22Rv1 (cell line): Measurements from ENCODE around the gene ATF6B.

Experiments
- H3K27ac ChIP-seq: fragments of 450-650 bp; 2 replicates; pipeline ENCODE4 v1.5.1; 2017
- ZFX ChIP-seq: fragments of 450-650 bp; IDR thresholded peaks from 2 replicates; pipeline ENCODE4 v1.6.1; 2017; ENCODE audit warnings: antibody characterized with exemption, borderline replicate concordance
- TF ChIP-seq, protein P1 (sequence below): fragments of 450-650 bp; IDR thresholded peaks from 2 replicates; pipeline ENCODE4 v1.5.1; 2017; ENCODE audit warnings: mild to moderate bottlenecking

Gene ATF6B

DNA sequence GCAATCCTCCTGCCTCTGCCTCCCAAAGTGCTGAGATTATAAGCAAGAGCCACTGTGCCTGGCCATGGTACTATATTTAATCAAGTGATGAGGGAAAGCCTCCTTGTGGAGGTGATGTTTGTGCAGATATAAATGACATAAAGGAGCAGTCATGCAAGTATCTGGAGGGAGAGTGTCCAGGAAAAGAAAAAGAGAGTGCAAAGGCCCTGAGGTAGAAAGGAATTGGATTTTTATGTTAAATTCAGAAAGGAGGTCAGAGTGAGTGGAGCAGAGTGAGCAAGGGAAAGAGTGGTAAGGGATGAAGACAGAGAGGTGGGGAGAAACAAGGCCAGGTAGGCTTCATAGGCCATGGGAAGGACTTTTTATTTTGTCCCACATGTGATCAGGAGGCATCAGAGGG, 9.4 kb upstream of the ATF6B start:
- TF ChIP-seq ZFX: no peak
- TF ChIP-seq, protein P1, sequence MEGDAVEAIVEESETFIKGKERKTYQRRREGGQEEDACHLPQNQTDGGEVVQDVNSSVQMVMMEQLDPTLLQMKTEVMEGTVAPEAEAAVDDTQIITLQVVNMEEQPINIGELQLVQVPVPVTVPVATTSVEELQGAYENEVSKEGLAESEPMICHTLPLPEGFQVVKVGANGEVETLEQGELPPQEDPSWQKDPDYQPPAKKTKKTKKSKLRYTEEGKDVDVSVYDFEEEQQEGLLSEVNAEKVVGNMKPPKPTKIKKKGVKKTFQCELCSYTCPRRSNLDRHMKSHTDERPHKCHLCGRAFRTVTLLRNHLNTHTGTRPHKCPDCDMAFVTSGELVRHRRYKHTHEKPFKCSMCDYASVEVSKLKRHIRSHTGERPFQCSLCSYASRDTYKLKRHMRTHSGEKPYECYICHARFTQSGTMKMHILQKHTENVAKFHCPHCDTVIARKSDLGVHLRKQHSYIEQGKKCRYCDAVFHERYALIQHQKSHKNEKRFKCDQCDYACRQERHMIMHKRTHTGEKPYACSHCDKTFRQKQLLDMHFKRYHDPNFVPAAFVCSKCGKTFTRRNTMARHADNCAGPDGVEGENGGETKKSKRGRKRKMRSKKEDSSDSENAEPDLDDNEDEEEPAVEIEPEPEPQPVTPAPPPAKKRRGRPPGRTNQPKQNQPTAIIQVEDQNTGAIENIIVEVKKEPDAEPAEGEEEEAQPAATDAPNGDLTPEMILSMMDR: no peak
- no peak overlapping the region for H3K27ac ChIP-seq

DNA sequence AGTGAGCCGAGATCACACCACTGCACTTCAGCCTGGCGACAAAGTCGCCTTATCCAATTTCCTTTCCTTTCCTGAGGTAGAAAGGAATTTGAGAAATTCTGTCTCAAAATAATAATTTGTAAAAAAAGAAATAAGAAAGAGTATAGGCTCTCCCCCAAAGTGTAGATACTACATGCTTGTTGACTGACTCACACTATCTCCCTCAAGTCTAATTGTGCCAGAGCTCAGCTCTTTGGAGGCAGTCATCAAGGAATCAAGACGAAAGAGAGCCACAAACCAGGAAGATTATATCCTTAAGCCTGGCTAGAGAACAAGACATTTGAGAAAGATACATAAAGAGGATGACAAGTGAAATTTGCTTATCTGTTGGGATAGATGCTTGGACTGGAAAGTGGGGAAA, 5.7 kb upstream of the ATF6B start:
- TF ChIP-seq ZFX: no peak
- H3K27ac ChIP-seq: no peak overlapping the region

DNA sequence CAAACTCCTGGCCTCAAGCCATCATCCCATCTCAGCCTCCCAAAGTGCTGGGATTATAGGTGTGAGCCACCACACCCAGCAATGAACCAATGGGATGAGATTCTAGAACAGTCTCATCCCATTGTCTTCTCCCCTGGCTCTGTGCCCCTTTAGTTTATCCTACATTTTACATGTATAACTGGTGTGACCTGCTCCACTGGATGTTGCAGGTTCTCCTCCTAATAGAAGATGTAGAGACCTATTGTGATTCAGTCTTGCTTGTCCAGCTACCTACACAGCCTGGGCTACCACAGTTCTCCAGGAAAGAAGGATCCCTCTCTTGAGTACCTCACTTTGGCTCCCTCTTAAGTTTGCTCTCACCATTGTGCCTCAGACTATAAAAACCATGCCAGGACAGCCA, 4.1 kb upstream of the ATF6B start:
- TF ChIP-seq, protein P1: no peak
- TF ChIP-seq ZFX: no peak
- peak overlapping the region; percentile 86 for H3K27ac ChIP-seq

DNA sequence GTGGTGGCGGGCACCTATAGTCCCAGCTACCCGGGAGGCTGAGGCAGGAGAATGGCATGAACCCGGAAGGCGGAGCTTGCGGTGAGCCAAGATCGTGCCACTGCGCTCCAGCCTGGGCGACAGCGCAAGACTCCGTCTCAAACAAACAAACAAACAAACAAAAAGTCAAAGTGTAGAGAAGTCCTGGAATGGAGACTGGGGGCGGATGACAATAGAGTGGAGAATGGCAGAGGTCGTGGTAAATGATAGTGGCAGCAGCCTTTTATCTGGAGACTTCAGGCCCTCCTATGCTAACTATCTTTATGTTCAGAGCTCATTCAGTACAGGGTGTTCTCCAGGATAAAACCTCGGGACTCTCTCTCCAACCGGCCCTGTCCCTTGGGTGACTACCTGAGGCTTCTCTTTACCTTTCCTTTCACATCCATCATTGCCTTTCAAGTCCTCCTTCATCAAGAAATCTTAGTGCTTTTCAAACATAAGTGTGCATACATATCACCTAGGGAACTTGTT, 3.4 kb upstream of the ATF6B start:
- H3K27ac ChIP-seq: peak overlapping the region; percentile 86
- TF ChIP-seq, protein P1: no peak
- no peak for TF ChIP-seq ZFX

DNA sequence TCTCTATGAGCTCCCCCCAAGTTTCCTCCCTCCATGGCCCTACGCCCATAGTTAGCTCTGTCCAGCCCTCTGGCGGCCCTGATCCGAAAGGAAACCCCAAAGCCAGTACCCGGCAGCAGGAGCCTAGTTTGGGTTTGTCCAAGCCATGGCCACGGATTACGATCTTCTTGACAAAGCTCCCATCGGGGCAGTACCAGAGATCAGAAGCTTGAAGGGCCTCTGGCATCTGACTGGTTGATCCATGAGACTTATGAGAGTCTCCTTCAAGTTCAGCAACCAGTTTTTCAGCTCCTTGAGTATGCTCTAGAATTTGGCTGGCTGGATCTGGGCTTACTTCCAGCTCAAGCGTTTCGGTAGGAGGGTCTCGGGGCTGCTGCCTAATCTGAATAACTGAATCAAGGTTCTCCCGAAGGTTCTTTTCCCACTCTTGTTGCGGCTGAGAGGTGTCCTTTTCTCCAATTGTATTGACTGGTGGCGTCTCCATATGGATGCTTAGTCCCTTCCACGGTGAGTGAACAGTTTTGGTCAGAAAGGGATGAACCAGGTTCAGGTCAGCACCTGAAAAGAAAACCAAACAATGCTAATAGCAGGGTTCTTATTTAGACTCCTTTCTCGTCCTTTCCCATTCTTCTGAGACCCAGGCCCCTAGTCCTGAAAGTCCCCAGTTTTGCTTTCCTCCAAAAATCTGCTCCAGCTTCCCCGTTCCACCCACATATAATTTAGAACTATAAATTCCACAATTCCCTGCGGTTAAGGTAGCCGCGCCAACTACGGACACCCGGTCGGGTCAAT, 1.4 kb upstream of the ATF6B start:
- peak overlapping the region; percentile 86 for H3K27ac ChIP-seq
- TF ChIP-seq, protein P1: no peak
- TF ChIP-seq ZFX: no peak

DNA sequence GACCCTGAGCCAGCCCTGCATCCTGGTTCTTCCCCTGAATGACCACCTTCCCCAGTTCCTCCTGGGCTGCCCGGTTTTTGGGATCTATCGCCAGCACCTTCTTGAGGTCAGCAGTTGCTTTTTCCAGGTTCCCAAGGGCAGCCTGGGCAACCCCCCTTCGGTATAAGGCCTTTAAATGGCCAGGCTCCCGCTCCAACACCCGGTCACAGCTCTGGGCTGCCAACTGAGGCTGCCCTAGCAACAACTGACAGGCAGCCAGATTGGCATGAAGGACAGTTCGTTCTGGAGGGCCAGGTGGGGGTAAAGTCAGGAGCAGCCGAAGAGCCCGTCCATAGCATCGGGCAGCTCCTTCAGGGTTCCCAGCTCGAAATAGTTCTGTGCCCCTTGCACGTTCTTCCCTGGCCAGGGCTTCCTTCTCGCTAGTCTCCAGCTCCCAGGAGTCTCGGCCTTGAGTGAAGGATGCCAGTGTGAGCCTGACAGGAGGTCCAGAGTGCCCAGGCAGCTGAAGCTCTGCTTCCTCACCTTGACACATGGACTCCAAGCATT, 778 bp upstream of the ATF6B start:
- H3K27ac ChIP-seq: peak overlapping the region; percentile 86

DNA sequence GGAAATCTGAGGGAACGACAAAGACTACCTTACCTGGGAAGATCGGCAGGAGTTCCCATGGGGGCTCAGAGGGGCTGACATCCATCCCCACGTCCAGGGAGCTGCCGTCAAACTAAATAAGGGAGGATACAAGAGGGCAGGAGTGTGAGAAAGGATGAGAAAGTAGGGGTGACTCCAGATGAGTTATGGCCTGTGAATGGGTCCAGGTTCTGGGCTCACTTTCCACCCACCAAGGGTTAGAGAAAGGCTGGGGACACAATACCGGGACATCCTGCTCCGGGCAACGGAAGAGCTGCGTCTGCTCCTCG, 683 bp downstream of the ATF6B start:
- H3K27ac ChIP-seq: peak overlapping the region; percentile 86
- TF ChIP-seq ZFX: no peak
- TF ChIP-seq, protein P1: no peak

More for the DNA sequence above, 778 bp upstream of the ATF6B start:
- TF ChIP-seq ZFX: no peak
- TF ChIP-seq, protein P1: no peak
